COLO668 (cell line): ENCODE measurements around the gene LDOC1.
"Not testable (repeated sequence)": the region's sequence is repeated elsewhere in the genome, so short reads cannot be mapped to it uniquely, and the experiment has no call there.

ENCODE experiments used
- DNase-seq: peaks from one replicate; lab custom pipeline; 2025; ENCODE audit not compliant: unreplicated experiment; lab: John Stamatoyannopoulos, UW

LDOC1 gene

DNA sequence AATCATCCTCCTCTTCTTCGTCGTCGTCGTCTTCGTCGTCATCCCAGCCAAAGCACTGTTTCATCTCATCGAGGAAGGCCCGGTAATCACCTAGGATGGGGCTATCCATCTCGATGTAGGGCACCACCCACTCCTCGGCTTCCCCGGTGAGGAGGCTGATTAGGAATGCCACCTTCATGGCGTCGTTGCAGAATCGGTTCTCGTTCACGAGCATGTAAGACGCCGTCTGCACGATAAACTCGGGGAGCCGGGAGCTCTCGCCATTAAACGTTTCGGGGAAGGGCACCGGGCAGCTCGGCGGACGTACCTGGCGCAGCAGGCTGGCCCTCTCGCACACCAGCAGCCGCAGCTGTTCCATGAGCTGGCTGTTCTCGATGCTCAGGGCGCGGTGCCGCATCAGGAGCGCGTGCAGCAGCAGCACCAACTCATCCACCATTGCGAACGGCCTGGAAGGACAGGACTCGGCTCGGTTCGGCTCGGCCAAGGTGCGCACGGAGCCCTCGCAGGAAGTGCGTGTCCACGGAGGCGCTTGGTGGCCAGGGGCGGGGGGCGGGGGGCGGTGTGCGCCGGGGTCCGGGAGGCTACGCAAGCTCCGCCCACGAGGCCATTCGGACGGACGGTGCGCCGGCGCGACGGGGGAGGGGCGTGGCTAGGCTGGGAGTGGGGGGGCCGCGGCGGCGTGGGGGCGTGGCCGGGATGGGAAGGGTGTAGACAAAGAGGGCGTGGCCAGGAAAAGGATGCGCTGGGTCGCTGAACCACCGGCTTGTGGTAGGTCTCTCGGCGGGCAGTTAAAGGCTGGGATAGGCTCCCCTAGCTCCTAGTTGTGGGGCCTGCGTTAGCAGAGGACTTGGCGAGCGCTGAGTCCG, at the start of gene LDOC1:
Gene LDOC1, minus strand, starts transcription at position 544 of the 866 bp plus-strand sequence. Its CDS starts 108 bp downstream, at position 436.
- peak; percentile 29 for DNase-seq

DNA sequence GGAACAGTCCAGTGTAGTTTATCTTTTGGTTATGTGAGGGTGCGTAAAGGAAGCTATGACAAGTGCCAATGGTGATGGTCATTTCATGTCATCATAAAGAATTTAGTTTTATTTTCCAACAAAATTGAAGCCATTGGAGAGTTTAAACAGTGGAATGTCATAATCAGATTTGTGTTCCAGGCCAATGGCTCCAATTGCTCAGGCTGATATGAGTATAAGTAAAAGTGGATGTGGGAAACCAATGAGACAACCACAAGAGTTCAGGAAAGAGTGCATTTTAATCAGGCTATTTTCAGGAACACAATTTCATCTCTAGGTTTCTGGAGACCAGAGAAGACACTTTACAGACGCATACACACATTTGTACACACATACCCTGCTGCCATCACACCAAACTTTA, 44.7 kb upstream of the LDOC1 start:
- DNase-seq, result no peak

DNA sequence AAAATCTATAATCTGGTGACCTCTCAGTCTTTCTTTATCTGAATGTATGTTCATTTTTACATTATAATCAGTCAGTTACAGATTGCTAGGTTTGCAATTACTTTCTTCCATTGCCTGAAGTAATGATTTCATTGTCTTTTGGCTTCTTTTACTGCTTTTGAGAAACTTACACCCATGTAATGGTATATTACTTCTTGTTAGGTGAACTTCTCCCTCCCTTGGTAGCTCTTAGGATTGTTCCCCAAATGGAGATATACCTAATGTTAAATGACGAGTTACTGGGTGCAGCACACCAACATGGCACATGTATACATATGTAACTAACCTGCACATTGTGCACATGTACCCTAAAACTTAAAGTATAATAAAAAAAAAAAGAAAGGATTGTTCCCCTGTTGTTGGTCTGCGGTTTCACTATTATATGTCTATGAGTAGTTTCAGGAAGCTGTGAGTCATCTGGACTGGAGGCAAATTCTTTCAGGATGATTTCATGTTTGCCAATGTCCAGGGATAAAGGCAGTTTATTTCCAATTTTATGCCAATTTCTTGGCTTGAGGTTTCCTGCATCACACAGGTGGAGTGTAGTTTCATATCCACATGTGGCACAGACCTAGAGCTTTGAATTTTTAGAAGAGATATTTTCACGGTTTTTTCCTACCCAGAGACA, 43.5 kb upstream of the LDOC1 start:
- no peak for DNase-seq

DNA sequence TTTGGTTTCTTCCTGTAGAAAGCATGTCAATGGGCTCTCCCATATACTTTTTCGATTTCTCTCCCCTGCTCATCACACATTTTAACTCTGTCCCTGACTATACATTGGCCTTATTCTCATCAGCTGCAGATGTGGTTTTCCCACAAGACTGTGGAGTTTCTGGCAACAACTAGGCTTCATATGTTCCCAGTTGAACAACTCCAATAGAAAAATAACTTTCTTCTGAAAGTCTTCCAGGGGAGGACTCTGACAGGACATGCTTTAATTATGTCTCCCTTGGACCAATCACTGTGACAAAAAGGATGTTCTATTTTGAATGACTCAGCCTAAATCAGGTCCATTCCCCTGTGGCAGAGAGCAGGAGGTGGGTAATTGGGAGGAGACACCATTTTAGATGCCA, 37.3 kb upstream of the LDOC1 start:
- no peak for DNase-seq

DNA sequence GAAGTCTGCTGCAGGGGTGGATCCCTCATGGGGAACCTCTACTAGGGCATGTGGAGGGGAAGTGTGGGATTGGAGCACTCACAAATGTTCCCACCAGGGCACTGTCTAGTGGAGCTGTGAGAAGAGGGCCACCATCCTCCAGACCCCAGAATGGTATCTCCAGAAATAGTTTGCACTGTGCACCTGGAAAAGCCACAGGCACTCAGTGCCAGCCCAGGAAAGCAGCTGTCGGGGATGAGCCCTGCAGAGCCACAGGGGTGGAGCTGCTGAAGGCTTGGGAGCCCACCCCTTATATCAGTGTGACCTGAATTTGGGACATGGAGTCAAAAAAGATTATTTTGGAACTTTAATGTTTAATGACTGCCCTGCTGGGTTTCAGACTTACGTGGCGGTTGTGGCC, 25.0 kb upstream of the LDOC1 start:
- DNase-seq, result no peak

DNA sequence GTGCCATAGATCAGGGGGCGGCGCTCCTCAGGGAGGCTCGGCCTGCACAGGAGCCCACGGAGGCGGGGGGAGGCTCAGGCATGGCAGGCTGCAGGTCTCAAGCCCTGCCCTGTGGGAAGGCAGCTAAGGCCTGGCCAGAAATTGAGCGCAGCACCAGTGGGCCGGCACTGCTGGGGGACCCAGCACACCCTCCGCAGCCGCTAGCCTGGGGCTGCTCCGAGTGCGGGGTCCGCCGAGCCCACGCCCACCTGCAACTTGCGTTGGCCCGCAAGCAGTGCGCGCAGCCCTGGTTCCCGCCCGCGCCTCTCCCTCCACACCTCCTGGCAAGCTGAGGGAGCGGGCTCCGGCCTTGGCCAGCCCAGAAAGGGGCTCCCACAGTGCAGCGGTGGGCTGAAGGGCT, 11.6 kb upstream of the LDOC1 start:
- DNase-seq, result not testable (repeated sequence)

DNA sequence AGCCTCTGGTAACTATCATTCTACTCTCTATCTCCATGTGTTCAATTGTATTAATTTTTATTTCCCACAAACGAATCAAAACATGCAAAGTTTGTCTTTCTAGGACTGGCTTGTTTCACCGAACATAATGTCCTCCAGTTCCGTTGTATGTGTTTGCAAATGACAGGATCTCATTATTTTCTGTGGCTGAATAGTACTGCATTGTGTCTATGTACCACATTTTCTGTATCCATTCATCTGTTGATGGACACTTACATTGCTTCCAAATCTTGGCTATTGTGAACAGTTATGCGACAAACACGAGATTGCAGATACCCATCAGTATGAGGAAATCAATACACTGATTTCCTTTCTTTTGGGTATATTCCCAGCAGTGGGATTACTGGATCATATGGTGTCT, 8.4 kb upstream of the LDOC1 start:
- no peak for DNase-seq

DNA sequence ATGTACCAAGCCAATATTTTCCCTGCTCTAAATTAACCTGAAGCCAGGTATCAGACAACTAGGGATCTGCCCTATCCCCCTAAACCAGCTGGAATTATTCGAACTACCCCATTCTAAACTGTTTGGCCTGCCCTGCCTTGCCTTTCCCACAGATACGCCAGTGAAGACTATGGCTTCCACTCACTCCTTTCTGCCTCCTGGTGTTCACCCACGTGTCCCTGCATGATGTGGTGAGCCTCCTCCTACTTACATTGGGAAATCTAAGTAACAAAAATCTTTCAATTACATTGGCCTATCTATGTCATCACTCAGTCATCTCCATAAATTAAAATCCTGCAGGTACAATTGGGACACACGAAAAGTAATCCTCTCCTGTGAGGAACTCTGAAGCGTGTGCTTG, 6.1 kb upstream of the LDOC1 start:
- no peak for DNase-seq

DNA sequence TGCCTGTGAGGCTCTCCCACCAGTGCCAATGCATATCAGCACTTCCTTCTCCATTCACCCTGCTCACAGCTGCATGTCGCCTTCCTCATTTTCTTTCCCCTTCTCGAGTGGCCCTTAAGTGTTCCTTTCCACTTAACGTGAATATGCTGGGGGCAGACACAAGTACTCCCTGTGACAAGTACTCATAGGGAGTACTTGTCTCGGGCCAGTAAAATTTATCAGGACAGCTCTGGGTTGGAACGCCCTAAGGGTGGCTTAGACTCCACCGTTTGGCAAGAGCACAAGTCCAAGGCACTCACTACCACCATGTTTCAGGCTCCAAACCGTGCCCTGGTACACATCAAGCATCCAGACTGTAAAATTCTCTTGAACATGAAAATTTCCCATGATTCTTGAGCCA, 3.9 kb upstream of the LDOC1 start:
- DNase-seq, result no peak

DNA sequence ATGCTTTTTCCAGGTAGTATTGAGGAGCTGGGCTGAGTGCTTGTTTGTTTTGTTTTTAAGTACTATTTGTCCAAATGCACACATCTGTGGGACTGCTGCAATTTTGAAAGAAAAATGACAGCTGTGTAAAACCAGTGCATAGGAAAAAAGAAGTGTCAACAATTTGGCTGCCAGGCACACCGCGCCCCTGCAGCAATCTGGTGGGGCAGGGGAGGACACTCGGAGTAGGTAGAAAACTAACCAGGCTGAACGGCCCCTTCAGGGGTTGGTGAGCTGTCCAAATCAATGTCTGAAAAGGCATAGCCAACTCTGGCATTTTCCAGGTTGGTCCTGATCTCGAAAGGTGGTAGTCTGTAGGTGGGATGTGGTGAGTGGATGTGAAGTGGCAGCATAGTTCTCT, 1.1 kb downstream of the LDOC1 start:
- no peak for DNase-seq

DNA sequence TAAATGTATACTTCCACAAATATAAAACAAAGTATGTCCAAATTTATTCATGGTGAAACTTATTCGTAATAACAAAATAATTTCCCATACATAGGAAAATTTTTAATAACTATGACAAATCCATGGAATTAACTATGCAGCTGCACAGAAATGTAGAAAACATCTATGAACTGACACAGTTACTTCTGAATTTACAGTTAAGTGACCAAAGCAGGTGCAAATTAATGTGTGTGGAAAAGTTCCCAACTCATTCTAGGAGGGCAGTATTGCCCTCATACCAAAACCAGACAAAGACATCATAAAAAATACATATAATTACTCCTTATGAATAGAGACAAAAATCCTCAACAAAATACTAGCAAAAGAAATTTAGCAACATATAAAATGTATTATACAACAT, 12.5 kb downstream of the LDOC1 start:
- no peak for DNase-seq

DNA sequence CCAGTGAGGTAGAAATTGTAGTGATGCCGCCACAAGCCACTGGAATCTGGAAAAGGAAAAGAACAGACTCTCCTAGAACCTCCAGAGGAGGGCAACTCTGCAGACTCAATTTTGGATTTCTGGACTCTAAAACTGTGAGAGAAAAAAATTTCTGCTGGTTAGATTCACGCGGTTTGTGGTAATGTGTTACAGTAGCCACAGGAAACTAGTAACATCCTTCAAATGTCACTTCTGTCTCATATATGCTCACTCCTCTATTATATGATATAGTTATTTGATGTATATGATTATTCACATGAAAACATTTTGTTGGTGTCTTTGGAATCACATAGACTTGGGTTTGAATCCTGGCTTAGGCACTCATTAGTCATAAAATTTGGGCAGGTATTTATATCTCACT, 18.8 kb downstream of the LDOC1 start:
- DNase-seq, result no peak

DNA sequence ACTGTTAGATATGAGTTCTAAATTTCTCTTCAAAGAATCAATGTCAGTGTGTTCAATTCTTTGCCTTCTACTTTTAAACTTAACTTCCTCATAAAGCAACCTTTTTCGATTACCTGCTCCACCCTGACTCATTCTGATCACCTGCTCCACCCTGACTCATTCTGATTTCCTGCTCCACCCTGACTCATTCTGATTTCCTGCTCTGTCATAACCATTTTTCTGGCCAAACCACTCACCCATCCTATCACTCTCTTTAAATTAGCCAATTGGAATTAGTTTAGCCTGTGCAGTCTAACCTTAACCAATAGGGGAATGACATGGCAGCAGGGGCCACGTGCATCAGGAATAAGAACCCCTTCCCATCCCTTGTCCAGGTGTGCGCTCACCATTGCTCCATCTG, 21.7 kb downstream of the LDOC1 start:
- not testable (repeated sequence) for DNase-seq

DNA sequence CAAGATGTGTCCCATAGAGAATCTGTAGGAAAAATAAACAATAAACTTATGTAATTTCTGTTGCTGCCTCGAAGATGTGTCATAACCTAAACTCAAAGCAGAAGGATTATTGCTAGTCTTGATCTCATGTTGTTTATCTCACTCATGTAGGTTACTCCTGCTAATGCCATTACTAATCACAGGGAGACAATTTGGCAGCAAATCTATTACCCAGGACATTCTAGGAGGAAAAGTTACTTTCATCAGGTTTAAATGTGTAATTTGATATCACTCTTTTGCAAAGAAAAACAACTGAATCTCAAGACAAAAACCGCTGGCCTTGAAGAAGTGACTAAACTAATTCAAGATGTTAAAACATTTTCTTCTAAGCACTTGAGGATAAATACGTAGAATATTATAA, 34.0 kb downstream of the LDOC1 start:
- no peak for DNase-seq

DNA sequence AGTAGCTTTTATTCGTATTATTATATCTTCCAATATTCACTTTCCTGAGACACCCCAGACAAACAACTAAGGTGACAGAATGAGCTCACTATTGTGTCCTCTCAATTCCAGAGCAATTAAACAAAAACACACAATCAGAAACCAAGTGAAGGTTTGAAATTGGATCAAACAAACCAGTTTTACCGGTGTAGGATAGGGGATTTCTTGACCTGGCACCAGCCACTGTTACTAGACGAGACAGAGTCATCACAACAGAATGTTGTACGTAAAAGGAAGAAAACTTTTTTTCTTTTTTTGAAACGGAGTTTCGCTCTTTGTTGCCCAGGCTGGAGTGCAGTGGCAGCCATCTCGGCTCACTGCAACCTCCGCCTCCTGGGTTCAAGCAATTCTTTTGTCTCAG, 43.7 kb downstream of the LDOC1 start:
- DNase-seq, result no peak

DNA sequence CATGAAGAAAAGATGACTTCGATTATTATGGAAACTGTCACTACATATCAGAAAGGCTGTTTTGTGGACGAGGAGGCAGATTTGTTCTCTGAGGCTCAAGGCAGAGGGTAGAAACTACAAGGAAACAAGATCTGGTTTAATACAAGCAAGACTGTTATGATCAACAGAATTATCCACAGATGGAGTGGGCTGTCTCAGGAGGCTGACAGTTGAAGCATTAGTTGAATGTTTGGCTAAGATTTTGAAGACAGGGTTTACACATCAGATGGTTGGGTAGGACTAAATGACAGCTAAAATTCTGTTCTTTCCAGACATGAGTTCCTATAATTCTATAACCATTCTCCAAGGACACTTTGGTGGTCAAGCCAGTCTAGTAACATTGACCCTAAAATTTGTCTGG, 49.8 kb downstream of the LDOC1 start:
- no peak for DNase-seq
